Kidney (tissue), 14 donors: ENCODE results near the gene RBM44. TPM values are rescaled to one million over a fixed set of nuclear protein-coding genes. Genes with fewer than 3 reads are reported as not detected.

ENCODE experiments used
- DNase-seq, 5 donors: peaks; one replicate each; pipeline ENCODE4 v3.0.0-alpha.2; 2013 to 2020
- FAIRE-seq: peaks from 2 replicates; lab custom pipeline; 2012; peaks lifted over from hg19 to GRCh38; lab: Jason Lieb, UNC
- H3K27ac ChIP-seq, 2 donors: one replicate each; pipeline ENCODE4 v1.7.0; 2013; ENCODE audit warnings: low read depth in 2 of 2, low read length in 2 of 2, inconsistent platforms in 1 of 2
- H3K27me3 ChIP-seq: one replicate; pipeline ENCODE4 v1.7.1; 2013; ENCODE audit warnings: low read length, inconsistent platforms; ENCODE audit not compliant: control insufficient read depth, insufficient read depth
- H3K36me3 ChIP-seq, 3 donors: one replicate each; pipeline versions ENCODE4 v1.7.0 to v1.7.1; 2013; ENCODE audit warnings: low read length in 3 of 3, control low read depth in 1 of 3, inconsistent platforms in 1 of 3; ENCODE audit not compliant: insufficient read depth in 3 of 3, control insufficient read depth in 2 of 3
- H3K4me1 ChIP-seq, 3 donors: one replicate each; pipeline versions ENCODE4 v1.7.0 to v1.7.1; 2013; ENCODE audit warnings: low read length in 3 of 3, inconsistent platforms in 1 of 3, low read depth in 1 of 3; ENCODE audit not compliant: control insufficient read depth in 2 of 3, insufficient read depth in 2 of 3
- H3K4me3 ChIP-seq, 3 donors: one replicate each; pipeline versions ENCODE4 v1.7.0 to v1.8.1; 2013; ENCODE audit warnings: low read length in 3 of 3, control low read depth in 1 of 3, inconsistent platforms in 1 of 3
- H3K9ac ChIP-seq, 3 donors: one replicate each; pipeline versions ENCODE4 v1.7.0 to v1.7.1; 2013; ENCODE audit warnings: low read length in 3 of 3, control low read depth in 1 of 3, inconsistent platforms in 1 of 3
- H3K9me3 ChIP-seq, 3 donors: one replicate each; pipeline versions ENCODE4 v1.7.0 to v1.7.1; 2013; ENCODE audit warnings: low read length in 3 of 3, control low read depth in 1 of 3, inconsistent platforms in 1 of 3; ENCODE audit not compliant: control insufficient read depth in 2 of 3, insufficient read depth in 1 of 3
- intact Hi-C: fragments of 100-400 bp; cut with DNase I; formaldehyde crosslinking; loops from one replicate; pipeline ENCODE4 v1.11.1; 2022
- polyA plus RNA-seq: library from polyadenylated mRNA; stranded (reverse); fragments of 350-450 nt; fragmentation: Illumina TruSeq; extraction: RNeasy Lipid Tissue Mini Kit (QIAGEN cat#74804); gene quantifications from one replicate; pipeline ENCODE4 v1.2.3, GENCODE V29; 2014; ENCODE audit warnings: low read depth, low replicate concordance; ENCODE audit not compliant: insufficient read depth
- total RNA-seq: library from RNA; stranded (reverse); fragmentation: NEBNext Ultra II Directional; extraction: Animal tissue kit (Norgen Biotek cat#: 25700); gene quantifications from one replicate; pipeline ENCODE4 v1.2.1, GENCODE V29; 2021
- TF ChIP-seq, protein P1 (sequence below): IDR thresholded peaks from 3 replicates; pipeline ENCODE4 v1.5.1; 2012; ENCODE audit warnings: mild to moderate bottlenecking, moderate library complexity, borderline replicate concordance; ENCODE audit not compliant: insufficient read depth; ENCODE audit errors: extremely low read depth
- donor health status: control.
- donor health status: control.
- donor health status: control.
- donor health status: control.
- donor health status: control.
- donor health status: DM: yes; HTN: yes; CAD: no.
- donor health status: Normal renal cell carcinoma (clear cell type).

The RBM44 gene
- total and polyA plus RNA-seq, 2 donors from 2014 or later: 0.72 TPM; not detected in 1

DNA sequence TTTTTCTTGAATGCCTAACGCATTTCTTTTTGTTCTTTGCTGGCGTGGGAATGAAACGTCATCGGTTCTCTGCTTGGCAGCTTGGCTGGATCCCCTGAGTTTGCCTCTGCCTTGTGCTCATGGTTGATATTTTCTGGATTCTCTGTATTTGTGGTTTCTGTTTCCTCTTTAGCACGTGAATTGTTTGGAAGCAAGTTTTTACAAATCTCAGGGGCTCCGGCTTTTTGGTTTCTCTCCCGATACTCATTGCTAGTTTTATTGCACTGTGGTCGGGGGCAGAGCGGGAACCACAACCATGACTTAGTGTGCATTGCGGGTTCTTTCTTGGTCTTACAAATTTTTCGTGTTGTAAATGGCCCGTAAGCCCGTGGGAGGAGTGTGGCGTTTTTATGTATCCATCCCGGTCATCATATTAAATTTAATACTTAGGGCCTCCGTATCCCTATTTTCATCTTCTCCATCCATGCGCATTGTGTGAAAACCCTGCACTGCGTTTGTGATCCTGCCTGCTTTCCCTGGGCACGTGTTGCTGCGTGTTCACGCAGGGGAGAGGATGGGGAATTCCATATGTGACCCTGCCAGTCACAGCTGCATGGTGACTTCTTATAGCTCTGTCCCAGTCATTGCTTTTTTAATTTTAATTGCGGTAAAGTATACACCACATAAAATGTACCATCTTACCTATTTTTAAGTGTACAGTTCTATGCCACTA is 70.2 kb downstream of the RBM44 start:
- Histone ChIP-seq H3K27me3 (no peaks in the 10 kb centered on the region), H3K9me3 (no peaks in the 10 kb centered on the region), H3K27ac (no peak overlapping the region), H3K36me3 (no peaks in the 10 kb centered on the region), H3K4me3 (no peak overlapping the region), H3K9ac (no peak overlapping the region), H3K4me1 (no peaks in the 10 kb centered on the region)
- TF ChIP-seq, protein P1, sequence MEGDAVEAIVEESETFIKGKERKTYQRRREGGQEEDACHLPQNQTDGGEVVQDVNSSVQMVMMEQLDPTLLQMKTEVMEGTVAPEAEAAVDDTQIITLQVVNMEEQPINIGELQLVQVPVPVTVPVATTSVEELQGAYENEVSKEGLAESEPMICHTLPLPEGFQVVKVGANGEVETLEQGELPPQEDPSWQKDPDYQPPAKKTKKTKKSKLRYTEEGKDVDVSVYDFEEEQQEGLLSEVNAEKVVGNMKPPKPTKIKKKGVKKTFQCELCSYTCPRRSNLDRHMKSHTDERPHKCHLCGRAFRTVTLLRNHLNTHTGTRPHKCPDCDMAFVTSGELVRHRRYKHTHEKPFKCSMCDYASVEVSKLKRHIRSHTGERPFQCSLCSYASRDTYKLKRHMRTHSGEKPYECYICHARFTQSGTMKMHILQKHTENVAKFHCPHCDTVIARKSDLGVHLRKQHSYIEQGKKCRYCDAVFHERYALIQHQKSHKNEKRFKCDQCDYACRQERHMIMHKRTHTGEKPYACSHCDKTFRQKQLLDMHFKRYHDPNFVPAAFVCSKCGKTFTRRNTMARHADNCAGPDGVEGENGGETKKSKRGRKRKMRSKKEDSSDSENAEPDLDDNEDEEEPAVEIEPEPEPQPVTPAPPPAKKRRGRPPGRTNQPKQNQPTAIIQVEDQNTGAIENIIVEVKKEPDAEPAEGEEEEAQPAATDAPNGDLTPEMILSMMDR: no peak
- intact Hi-C loops: loop anchor here (10.0 kb wide), 1 partner anchor 396 kb away; no protein-coding TSS in a partner anchor
- DNase-seq (peak in 1 of 5 donors; percentile 42), FAIRE-seq (no peak)

DNA sequence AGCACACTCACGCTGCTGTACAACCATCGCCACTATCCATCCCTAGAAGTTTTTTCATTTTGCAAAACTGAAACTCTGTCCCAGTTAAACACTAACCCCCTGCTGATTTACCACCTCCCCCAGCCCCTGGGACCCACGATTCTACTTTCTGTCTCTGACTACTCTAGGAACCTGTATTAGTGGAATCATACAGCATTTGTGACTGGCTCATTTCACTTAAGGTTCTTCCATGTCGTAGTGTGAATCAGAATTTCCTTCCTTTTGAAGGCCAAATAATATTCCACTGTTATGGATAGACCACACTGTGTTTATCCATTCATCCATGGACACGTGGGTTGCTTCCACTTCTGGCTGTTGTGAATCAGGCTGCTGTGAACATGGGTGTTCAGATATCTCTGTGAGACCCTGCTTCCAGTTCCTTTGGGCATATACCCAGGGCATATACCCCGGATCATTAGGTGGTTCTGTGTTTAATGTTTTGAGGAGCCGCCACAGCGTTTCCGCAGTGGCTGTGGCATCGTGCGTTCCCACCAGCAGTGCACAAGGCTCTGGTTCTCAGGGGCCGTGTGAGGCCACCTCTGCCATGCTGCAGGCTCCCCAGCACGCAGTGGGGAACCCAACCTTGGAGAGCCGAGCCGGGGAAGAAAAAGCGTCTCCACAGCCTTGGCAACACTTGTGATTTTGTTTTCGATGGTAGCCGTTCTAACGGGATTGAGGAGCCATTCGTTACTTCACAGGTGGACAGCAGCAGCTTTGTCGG is 70.9 kb downstream of the RBM44 start:
- Histone ChIP-seq H3K9ac (no peak overlapping the region), H3K27me3 (no peaks in the 10 kb centered on the region), H3K4me3 (no peak overlapping the region), H3K27ac (no peak overlapping the region), H3K36me3 (no peaks in the 10 kb centered on the region), H3K4me1 (no peaks in the 10 kb centered on the region), H3K9me3 (no peaks in the 10 kb centered on the region)
- no peak for FAIRE-seq
- no peak for DNase-seq
- TF ChIP-seq, protein P1: no peak
- intact Hi-C loops: loop anchor here (10.0 kb wide), 1 partner anchor 395 kb away; no protein-coding TSS in a partner anchor

DNA sequence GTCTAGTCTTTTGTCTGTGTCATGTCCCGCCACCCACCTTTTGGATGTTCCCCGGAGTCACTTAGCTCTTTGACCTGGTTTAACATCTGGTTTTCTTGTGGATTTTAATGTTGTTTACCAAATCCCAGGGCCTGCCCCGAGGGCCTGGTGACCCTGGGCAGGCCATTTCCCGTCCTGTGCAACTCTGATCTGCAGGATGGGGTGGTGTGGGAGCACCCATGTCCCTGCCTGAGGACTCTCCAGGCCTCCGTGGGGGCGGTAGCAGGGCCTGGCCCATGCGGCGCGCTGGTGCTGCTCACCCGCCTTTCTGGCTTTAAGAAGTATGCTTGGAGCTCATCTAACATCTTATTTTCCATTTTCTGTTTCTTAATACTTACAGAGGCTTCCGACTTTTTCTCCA is 71.5 kb downstream of the RBM44 start:
- H3K27me3 ChIP-seq: no peaks in the 10 kb centered on the region
- H3K36me3 ChIP-seq: no peaks in the 10 kb centered on the region
- H3K27ac ChIP-seq: no peak overlapping the region
- H3K9ac ChIP-seq: no peak overlapping the region
- no peaks in the 10 kb centered on the region for H3K4me1 ChIP-seq
- intact Hi-C loops: no loop called here
- no peaks in the 10 kb centered on the region for H3K9me3 ChIP-seq
- FAIRE-seq: no peak
- DNase-seq: no peak
- TF ChIP-seq, protein P1: no peak
- no peak overlapping the region for H3K4me3 ChIP-seq
